SU-DHL-6 (cell line): Measurements from ENCODE around the gene MTREX.

Experiments
- CTCF ChIP-seq: fragments of 200-600 bp; sonication (generic); IDR thresholded peaks from one replicate; pipeline ENCODE4 v1.5.1; 2017; ENCODE audit warnings: antibody characterized with exemption, mild to moderate bottlenecking, low read length, moderate library complexity; ENCODE audit not compliant: insufficient read depth, poor library complexity, severe bottlenecking
- EZH2phosphoT487 ChIP-seq: fragments of 200-600 bp; sonication (generic), shearing (Covaris generic); conservative IDR thresholded peaks from 2 replicates; pipeline ENCODE4 v1.6.1; 2018; ENCODE audit warnings: mild to moderate bottlenecking, antibody characterized with exemption, low read length, moderate library complexity, mixed read lengths

- TF ChIP-seq CTCF (no peak), EZH2phosphoT487 (no peak)
These were observed 105.9 kb downstream of the MTREX start for GRCh38 chr5:55413644-55414043.
